Peyer's patch (tissue), 4 donors: Measurements from ENCODE around the gene GRIK3.

ENCODE experiments used
- CTCF ChIP-seq, 6 experiments: fragments of 450-650 bp in 4 of 6; fragments of 200-600 bp in 2 of 6; sonication (generic) in 1 of 6; IDR thresholded peaks; one replicate each; pipeline ENCODE4 v1.5.1; 2017 to 2019; ENCODE audit warnings: antibody characterized with exemption in 6 of 6, mild to moderate bottlenecking in 3 of 6, moderate library complexity in 1 of 6
- POLR2A ChIP-seq, 2 donors: fragments of 450-650 bp; IDR thresholded peaks; one replicate each; pipeline ENCODE4 v1.5.1; 2017; ENCODE audit warnings: antibody characterized with exemption in 2 of 2, mild to moderate bottlenecking in 2 of 2, moderate library complexity in 2 of 2

- no peak for TF ChIP-seq CTCF (IDR thresholded peaks at IDR 0.05)
- TF ChIP-seq POLR2A (IDR thresholded peaks at IDR 0.05), result no peak
Observed at GRCh38 chr1:37031871-37032270, 2.4 kb downstream of the GRIK3 start.
